NCI-H2196 treated with DMSO at 0.1 percent for 48 hours (cell line): ENCODE data around the gene DYNC1H1.
A peak's percentile ranks its signal among the peaks of the same experiment; 100 is the strongest.
"Not testable (repeated sequence)": the region's sequence is repeated elsewhere in the genome, so short reads cannot be mapped to it uniquely, and the experiment has no call there.

ENCODE experiments used
- DNase-seq: peaks from one replicate; lab custom pipeline; 2025; ENCODE audit not compliant: unreplicated experiment; lab: John Stamatoyannopoulos, UW

DYNC1H1 gene

DNA sequence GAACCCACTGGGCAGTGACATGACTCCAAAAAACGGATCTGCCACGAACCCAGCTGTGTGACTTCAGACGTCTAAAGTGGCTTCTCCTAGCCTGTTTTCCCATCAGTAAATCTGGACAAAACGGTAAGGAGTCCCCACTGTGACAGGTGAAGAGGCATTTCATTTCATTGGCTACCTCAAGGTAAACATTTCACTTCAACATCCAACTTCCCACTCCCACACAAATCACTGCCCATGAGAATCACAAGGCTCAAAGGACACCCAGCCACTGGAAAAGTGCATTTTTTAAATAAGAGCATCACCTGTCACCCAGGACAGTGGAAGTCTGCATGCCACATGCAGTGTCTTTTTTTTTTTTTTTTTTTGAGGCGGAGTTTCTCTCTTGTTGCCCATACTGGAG is 94.6 kb downstream of the DYNC1H1 start:
- no peak for DNase-seq

GRCh38 chr14:102063109-102063807 is 98.9 kb downstream of the DYNC1H1 start:
- peak; percentile 35 for DNase-seq

GRCh38 chr14:102063808-102064429 is 99.5 kb downstream of the DYNC1H1 start:
- no peak for DNase-seq

DNA sequence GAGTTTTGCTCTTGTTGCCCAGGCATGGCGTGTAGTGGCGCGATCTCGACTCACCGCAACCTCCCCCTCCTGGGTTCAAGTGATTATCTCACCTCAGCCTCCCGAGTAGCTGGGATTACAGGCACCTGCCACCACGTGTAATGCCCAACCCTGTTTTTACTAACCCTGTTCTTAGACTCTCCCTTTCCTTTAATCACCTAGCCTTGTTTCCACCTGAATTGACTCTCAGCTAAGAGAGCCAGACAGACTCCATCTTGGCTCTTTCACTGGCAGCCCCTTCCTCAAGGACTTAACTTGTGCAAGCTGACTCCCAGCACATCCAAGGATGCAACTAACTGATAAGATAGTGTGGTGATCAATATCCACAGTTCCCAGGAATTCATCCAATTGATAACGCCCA is 100.2 kb downstream of the DYNC1H1 start:
- not testable (repeated sequence) for DNase-seq

DNA sequence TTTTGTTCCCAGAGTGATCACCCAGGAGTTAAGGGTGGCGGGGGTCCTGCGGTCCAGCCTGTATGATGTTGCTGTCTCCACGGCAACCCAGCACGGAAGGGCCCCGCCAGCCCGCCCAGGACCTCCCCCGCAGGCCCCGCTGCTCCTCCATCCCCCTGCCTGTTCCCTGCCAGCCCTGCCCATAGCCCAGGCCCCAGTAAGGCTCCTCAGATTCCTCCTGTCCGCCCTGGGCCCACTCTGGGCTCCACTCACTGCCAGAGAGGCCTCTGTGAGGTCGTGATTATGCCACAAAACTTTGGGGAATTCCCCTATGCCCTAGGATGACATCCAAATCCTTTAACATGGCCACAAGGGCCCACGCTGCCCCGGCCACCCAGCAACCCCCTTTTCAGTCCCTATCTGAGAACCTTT is 101.7 kb downstream of the DYNC1H1 start:
- DNase-seq = no peak

- DNase-seq = no peak
Observed at GRCh38 chr14:102071283-102071998, 107.1 kb downstream of the DYNC1H1 start.

DNA sequence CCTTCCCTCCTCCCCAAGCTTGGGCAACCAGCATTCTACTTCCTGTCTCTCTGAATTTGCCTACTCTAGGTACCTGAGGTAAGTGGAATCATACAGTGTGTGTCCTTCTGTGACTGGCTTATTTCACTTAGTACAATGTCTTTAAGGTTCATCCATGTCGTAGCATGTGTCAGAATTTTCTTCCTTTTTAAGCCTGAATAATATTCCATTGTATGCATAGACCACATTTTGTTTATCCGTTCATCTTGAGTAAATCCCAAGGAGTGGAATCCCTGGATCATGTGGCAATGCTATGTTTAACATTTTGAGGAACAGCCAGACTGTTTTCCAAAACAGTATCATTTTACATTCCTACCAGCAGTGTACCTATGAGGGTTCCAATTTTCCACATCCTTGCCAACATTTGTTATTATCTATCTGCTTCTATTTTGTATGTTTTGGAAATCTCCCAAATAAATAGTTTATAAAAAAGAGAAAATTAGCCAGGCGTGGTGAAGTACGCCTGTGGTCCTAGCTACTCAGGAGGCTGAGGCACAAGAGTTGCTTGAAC is 110.1 kb downstream of the DYNC1H1 start:
- DNase-seq = peak; percentile 14

DNA sequence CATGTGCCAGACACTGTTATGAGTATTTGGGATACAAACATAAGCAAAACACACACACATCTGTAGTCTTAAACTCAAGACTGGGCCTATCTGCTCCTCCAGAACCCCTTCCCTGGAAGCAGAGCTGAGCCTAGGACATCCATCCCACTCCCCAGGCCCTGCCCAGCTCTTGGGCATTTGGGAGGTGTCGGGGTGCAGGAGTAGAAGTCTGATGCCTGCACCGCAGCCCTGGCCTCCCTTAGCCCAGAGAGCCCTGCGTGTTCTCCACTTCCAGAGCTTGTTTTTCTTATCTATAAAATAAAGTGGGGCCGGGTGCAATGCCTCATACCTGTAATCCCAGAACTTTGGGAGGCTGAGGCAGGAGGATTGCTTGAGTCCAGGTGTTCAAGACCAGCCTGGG is 110.8 kb downstream of the DYNC1H1 start:
- DNase-seq = no peak

- DNase-seq = no peak
Observed at GRCh38 chr14:102077382-102077709, 113.0 kb downstream of the DYNC1H1 start.

GRCh38 chr14:102078361-102078791 is 114.0 kb downstream of the DYNC1H1 start:
- not testable (repeated sequence) for DNase-seq

DNA sequence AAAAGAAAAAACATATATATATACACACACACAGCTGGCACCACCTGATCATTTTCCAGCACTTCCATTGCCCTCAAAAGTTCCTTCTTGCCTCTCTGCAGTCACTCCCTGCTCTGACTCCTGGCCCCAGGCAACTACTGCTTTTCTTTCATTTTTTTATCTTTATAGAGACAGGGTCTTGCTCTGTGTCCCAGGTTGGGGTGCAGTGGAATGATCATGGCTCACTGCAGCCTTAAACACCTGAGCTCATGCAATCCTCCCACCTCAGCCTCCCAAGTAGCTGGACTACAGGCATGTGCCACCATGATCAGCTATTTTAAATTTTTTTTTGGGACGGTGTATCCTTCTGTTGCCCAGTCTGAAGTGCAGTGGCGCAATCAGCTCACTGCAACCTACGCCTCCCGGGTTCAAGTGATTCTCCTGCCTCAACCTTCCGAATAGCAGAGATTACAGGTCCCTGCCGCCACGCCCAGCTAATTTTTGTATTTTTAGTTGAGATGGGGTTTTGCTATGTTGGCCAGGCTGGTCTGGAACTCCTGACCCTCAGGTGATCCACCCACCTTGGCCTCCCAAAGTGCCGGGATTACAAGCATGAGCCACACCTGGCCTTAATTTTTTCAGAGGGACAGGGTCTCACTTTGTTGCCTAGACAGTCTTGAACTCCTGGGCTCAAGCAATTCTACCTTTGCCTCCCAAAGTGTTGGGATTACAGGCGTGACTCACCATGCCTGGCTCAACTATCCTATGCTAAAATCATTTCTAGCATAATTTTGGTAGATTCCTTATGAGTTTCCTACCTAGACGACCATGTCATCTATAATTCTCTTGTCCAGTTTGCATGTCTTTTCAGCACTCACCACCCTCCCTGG is 114.7 kb downstream of the DYNC1H1 start:
- DNase-seq = no peak

DNA sequence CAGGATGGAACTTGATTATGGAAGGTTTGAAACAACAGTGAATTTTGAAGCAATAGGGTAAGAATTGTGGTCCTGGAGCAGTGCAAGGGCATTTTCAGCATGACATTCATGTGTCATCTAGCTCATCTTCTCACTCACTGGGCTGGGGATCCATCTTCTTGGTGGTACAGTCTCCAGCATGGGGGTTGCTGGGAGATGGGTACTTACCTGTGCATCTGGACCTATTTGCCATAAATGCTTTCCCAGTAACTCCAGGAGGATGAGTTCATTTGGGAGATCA is 115.3 kb downstream of the DYNC1H1 start:
- no peak for DNase-seq

- DNase-seq = no peak
Observed at GRCh38 chr14:102080183-102081080, 116.1 kb downstream of the DYNC1H1 start.

- DNase-seq = no peak
Observed at GRCh38 chr14:102081231-102082080, 117.1 kb downstream of the DYNC1H1 start.

DNA sequence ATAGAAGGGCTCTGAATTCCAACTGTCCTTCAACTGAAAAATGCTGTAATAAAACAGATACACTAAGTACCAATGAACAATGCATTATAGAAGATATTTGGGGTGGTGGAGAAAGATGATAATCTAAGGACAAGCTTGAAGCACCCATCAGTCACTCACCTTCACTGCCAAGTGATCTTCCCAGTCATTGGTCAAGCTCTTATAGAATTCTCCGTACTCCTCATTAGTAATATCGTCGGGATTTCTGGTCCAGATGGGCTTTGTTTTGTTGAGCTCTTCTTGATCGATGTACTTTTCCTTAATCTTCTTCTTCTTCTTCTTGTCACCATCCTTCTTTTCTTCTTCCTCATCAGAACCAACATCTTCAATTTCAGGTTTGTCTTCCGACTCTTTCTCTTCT is 120.1 kb downstream of the DYNC1H1 start:
- DNase-seq = not testable (repeated sequence)

DNA sequence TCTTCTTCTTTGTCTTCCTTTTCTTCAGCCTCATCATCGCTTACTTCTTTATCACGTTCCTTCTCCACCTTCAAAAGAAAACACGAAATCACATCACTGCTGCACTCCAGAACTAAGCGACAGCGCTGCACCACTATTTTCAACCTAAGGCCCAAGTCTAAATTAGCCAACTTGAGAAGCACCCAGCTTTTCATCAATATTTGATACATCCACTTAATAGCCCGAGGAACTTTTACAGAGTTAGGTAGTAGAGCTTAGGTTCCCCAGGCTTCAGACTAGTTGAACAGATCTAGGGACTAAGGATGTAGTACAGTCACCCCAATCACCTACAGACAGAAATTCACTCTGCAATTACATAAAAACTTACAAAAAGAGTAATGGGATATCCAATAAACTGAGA is 120.6 kb downstream of the DYNC1H1 start:
- DNase-seq = no peak

DNA sequence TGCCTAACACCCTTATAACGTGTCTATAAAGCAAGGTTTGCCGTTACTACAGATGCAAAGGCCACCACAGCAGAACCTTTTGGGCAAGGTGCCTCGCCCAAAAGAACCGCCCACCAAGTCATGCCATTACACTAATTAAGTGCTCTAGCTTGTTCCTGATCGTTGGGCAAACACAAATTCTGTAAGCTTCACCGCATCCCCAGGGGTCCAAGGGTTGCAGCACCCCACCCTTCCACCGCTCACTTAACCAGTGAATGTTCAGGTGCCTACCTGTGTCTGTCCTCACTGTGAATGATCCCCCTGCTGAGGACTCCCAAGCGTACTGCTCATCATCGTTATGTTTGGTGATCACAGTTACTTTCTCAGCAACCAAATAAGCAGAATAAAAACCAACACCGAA is 121.1 kb downstream of the DYNC1H1 start:
- no peak for DNase-seq

DNA sequence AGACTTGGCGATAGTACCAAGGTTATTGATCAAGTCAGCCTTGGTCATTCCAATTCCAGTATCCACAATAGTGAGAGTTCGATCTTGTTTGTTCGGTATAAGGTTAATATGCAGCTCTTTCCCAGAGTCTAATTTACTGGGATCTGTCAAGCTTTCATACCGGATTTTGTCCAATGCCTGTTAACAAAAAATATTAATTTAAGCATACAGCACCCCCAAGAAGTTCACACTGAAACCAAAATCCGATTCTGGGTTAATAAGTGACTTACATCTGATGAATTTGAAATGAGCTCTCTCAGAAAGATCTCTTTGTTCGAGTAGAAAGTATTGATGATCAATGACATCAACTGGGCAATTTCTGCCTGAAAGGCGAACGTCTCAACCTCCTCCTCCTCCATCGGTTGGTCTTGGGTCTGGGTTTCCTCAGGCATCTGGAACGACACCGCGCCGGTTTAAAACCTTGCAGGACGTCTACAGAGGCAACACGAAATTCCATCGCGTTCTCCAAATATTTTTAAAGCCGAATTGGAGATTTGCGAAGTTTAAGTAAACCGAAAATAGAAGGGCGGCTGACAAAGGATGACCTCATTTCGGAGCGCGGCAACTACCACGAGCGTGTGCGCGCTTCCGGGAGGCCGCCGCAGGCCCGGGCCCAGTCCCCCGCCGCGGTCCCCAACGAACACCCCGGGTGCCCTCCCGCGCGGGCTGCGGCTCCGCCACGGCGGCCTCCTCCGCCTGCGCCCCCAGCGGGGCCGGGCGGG is 121.8 kb downstream of the DYNC1H1 start:
- no peak for DNase-seq

DNA sequence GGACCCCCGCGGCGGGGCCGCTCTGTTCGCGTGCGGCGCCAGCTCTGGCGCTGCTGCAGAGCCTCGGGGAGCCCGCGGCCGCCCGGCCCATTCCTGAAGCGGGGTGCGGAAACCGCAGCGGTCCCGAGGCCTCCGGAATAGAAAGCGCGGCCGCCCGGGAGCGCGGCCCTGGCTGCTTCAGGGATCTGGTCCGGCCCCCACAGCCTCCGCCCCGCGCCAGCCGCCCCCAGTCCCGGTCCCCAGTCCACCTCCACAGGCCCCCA is 122.3 kb downstream of the DYNC1H1 start:
- DNase-seq = no peak
